ENCODE data around the gene GSTM5. TPM values are rescaled to one million over a fixed set of nuclear protein-coding genes. Genes with fewer than 3 reads are reported as not detected.
A peak's percentile ranks its signal among the peaks of the same experiment; 100 is the strongest.
"Not testable (repeated sequence)": the region's sequence is repeated elsewhere in the genome, so short reads cannot be mapped to it uniquely, and the experiment has no call there.

Gene GSTM5
- total RNA-seq: not detected in 3 replicates
- long read RNA-seq: 0 reads

DNA sequence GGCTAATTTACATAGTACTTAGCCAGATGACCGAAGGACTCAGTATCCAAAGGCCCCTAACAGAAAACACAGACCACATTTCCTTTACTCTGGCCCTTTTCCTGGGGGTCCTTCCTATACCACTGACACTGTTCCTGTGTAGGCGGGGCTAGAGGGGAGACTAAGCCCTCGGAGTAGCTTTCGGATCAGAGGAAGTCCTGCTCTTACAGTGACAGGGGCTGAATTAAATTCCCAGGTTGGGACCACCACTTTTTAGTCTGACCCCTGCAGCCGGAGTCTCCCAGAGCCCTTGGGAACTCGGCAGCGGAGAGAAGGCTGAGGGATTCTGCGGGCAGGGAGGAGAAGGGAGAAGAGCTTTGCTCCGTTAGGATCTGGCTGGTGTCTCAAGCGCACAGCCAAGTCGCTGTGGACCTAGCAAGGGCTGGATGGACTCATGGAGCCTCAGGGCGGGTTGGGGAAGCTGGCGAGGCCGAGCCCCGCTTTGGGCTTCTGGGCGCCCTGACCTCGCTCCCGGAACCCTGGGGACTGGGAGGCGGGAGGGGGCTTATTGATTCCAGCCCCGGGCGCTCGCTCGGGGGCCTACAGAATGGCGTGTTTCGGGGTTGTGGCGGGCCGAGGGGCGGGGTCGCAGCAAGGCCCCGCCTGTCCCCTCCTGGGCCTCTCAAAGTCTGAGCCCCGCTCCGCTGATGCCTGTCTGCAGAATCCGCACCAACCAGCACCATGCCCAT, at the start of gene GSTM5:
TSS of gene GSTM5 (plus strand) at position 659 of the 728 bp plus-strand sequence. CDS start at position 721, 62 bp downstream.
- H3K4me1 Mint-ChIP-seq (ENCODE audit: low read depth); H3K4me3 Mint-ChIP-seq (ENCODE audit: unreplicated experiment); H3K27me3 Mint-ChIP-seq (ENCODE audit: low read depth); H3K27ac Mint-ChIP-seq (ENCODE audit: unreplicated experiment); H3K36me3 Mint-ChIP-seq (ENCODE audit: low read depth); DNase-seq (ENCODE audit: low spot score): not testable (repeated sequence)
- H3K9me3 Mint-ChIP-seq (ENCODE audit: low read depth): peaks cover 15% of the 10 kb centered on the region

DNA sequence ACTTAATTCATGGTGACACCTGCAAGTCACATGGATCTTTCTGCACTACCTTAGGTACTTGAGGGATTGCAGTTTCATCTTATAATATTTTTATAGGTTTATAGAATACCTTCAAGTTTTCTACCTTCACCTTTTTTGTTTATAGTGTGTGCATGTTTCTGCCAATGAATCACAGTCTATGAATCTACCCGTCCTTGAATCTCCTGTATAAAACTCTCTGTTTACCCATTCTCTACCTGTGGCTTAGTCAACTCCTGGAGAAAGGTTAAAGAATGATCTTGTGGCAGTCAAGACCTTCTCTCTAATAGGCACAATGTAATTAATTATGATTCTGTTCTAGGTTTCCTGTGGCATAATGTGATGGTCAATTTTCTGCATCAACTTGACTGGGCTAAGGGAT, 47.4 kb upstream of the GSTM5 start:
- no peaks in the 10 kb centered on the region for H3K9me3 Mint-ChIP-seq (ENCODE audit: low read depth)
- DNase-seq (ENCODE audit: low spot score): no peak
- no peak for TF ChIP-seq CTCF (IDR thresholded peaks at IDR 0.05)
- H3K27me3 Mint-ChIP-seq (ENCODE audit: low read depth): no peaks in the 10 kb centered on the region
- no peak overlapping the region for H3K4me3 Mint-ChIP-seq (ENCODE audit: unreplicated experiment)
- H3K36me3 Mint-ChIP-seq (ENCODE audit: low read depth): peaks cover 2% of the 10 kb centered on the region
- peaks cover 16% of the 10 kb centered on the region for H3K4me1 Mint-ChIP-seq (ENCODE audit: low read depth)
- H3K27ac Mint-ChIP-seq (ENCODE audit: unreplicated experiment): no peak overlapping the region

GRCh38 chr1:109667452-109668122, 44.5 kb upstream of the GSTM5 start, which contains the start of gene GSTM2:
TSS of gene GSTM2 (plus strand) at chr1:109668057. CDS start at chr1:109668116, 59 bp downstream.
- Mint-ChIP-seq H3K4me1 (ENCODE audit: low read depth) (peaks cover 16% of the 10 kb centered on the region), H3K27ac (ENCODE audit: unreplicated experiment) (peak within 1 kb of the TSS; percentile 24), H3K36me3 (ENCODE audit: low read depth) (peaks cover 1% of the 10 kb centered on the region), H3K4me3 (ENCODE audit: unreplicated experiment) (peak within 1 kb of the TSS; percentile 77), H3K27me3 (ENCODE audit: low read depth) (no peaks in the 10 kb centered on the region), H3K9me3 (ENCODE audit: low read depth) (no peaks in the 10 kb centered on the region)
- no peak for TF ChIP-seq CTCF (IDR thresholded peaks at IDR 0.05)
- no peak for DNase-seq (ENCODE audit: low spot score)

DNA sequence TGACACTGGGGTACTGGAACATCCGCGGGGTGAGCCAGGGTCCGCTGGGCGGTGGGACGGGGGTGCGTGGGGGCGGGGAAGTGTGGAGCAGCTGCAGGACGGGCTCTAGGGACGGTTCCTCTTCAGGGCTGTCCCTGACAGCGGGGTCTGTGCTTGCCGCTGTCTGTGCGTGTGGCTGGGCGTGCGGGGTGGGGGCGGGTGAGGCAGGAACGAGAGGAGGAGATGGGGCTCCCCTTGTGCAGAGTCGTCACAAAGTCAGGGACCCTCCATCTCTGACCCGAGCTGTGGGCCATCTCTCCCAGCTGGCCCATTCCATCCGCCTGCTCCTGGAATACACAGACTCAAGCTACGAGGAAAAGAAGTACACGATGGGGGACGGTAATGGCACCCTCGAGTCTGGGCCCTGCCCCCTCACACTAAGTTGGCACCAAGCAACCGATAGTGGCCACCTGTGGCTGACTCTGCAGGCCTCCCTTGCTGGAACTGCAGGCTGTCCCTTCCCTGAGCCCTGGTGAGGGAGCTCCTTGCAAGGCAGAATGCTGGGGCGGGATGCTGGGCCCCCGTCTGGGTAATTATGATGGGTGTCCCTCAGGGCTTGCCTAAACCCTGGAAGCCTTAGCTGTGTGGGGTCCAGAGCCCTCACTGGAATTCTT, 43.8 kb upstream of the GSTM5 start:
- Mint-ChIP-seq H3K36me3 (ENCODE audit: low read depth) (peaks cover 3% of the 10 kb centered on the region), H3K4me3 (ENCODE audit: unreplicated experiment) (peak overlapping the region; percentile 77), H3K27ac (ENCODE audit: unreplicated experiment) (no peak overlapping the region)

GRCh38 chr1:109669246-109669948, 42.7 kb upstream of the GSTM5 start:
- DNase-seq (ENCODE audit: low spot score): no peak
- H3K27me3 Mint-ChIP-seq (ENCODE audit: low read depth): no peaks in the 10 kb centered on the region
- peaks cover 9% of the 10 kb centered on the region for H3K4me1 Mint-ChIP-seq (ENCODE audit: low read depth)
- peaks cover 3% of the 10 kb centered on the region for H3K36me3 Mint-ChIP-seq (ENCODE audit: low read depth)
- no peak overlapping the region for H3K4me3 Mint-ChIP-seq (ENCODE audit: unreplicated experiment)
- TF ChIP-seq CTCF (IDR thresholded peaks at IDR 0.05): no peak
- H3K27ac Mint-ChIP-seq (ENCODE audit: unreplicated experiment): no peak overlapping the region
- no peaks in the 10 kb centered on the region for H3K9me3 Mint-ChIP-seq (ENCODE audit: low read depth)

More for the DNA sequence above, 43.8 kb upstream of the GSTM5 start:
- no peak for DNase-seq (ENCODE audit: low spot score)
- peaks cover 16% of the 10 kb centered on the region for H3K4me1 Mint-ChIP-seq (ENCODE audit: low read depth)
- no peaks in the 10 kb centered on the region for H3K27me3 Mint-ChIP-seq (ENCODE audit: low read depth)
- no peak for TF ChIP-seq CTCF (IDR thresholded peaks at IDR 0.05)
- H3K9me3 Mint-ChIP-seq (ENCODE audit: low read depth): no peaks in the 10 kb centered on the region

- not testable (repeated sequence) for DNase-seq (ENCODE audit: low spot score); H3K27ac Mint-ChIP-seq (ENCODE audit: unreplicated experiment); H3K4me3 Mint-ChIP-seq (ENCODE audit: unreplicated experiment); H3K27me3 Mint-ChIP-seq (ENCODE audit: low read depth); H3K36me3 Mint-ChIP-seq (ENCODE audit: low read depth); H3K4me1 Mint-ChIP-seq (ENCODE audit: low read depth); H3K9me3 Mint-ChIP-seq (ENCODE audit: low read depth)
These were observed 42.1 kb upstream of the GSTM5 start for GRCh38 chr1:109669949-109670302.
